ENCODE measurements around the gene COPS2.
"Not testable (repeated sequence)": the region's sequence is repeated elsewhere in the genome, so short reads cannot be mapped to it uniquely, and the experiment has no call there.

Gene COPS2

GRCh38 chr15:49101536-49101935, 53.9 kb downstream of the COPS2 start:
- DNase-seq: no peak

GRCh38 chr15:49096090-49096750, 59.2 kb downstream of the COPS2 start:
- DNase-seq: no peak

- DNase-seq: no peak
Measured at GRCh38 chr15:49094923-49095322, 60.5 kb downstream of the COPS2 start.

- no peak for DNase-seq
Measured at GRCh38 chr15:49093252-49094105, 61.9 kb downstream of the COPS2 start.

GRCh38 chr15:49088996-49089395, 66.4 kb downstream of the COPS2 start:
- no peak for DNase-seq

- no peak for DNase-seq
Measured at GRCh38 chr15:49085696-49086459, 69.5 kb downstream of the COPS2 start.

- DNase-seq: no peak
Measured at GRCh38 chr15:49084285-49084570, 71.2 kb downstream of the COPS2 start.

GRCh38 chr15:49083401-49084284, 71.8 kb downstream of the COPS2 start:
- no peak for DNase-seq

GRCh38 chr15:49082960-49083359, 72.4 kb downstream of the COPS2 start:
- no peak for DNase-seq

GRCh38 chr15:49079340-49080039, 75.9 kb downstream of the COPS2 start:
- DNase-seq: no peak

- DNase-seq: no peak
Measured at GRCh38 chr15:49075881-49076280, 79.5 kb downstream of the COPS2 start.

- not testable (repeated sequence) for DNase-seq
Measured at GRCh38 chr15:49074589-49075287, 80.7 kb downstream of the COPS2 start.
